GM21737 (cell line): ENCODE results near the gene XIRP1.
A peak's percentile ranks its signal among the peaks of the same experiment; 100 is the strongest.
"Not testable (repeated sequence)": the region's sequence is repeated elsewhere in the genome, so short reads cannot be mapped to it uniquely, and the experiment has no call there.

Experiments
- ATAC-seq: cut with Tn5 transposase; IDR thresholded peaks from one replicate; pipeline ENCODE4 v1.9.1; 2021; ENCODE audit warnings: mild to moderate bottlenecking, moderate library complexity; ENCODE audit not compliant: unreplicated experiment

Gene XIRP1

GRCh38 chr3:39186692-39187151 is 5.7 kb downstream of the XIRP1 start:
- ATAC-seq: no peak

- no peak for ATAC-seq
Measured at GRCh38 chr3:39185959-39186691, 6.3 kb downstream of the XIRP1 start.

- ATAC-seq: no peak
Measured at GRCh38 chr3:39185326-39185958, 7.0 kb downstream of the XIRP1 start.

- no peak for ATAC-seq
Measured at GRCh38 chr3:39184968-39185285, 7.5 kb downstream of the XIRP1 start.

- ATAC-seq: no peak
Measured at GRCh38 chr3:39184081-39184967, 8.1 kb downstream of the XIRP1 start.

GRCh38 chr3:39183211-39184080 is 8.9 kb downstream of the XIRP1 start:
- ATAC-seq: no peak

GRCh38 chr3:39181408-39182335 is 10.7 kb downstream of the XIRP1 start:
- ATAC-seq: no peak

GRCh38 chr3:39180546-39181346 is 11.6 kb downstream of the XIRP1 start:
- ATAC-seq: peak; percentile 89

- no peak for ATAC-seq
Measured at GRCh38 chr3:39180183-39180545, 12.2 kb downstream of the XIRP1 start.

GRCh38 chr3:39178553-39178952 is 13.8 kb downstream of the XIRP1 start:
- no peak for ATAC-seq

- ATAC-seq: peak; percentile 40
Measured at GRCh38 chr3:39177708-39178332, 14.6 kb downstream of the XIRP1 start.

GRCh38 chr3:39176025-39176714 is 16.2 kb downstream of the XIRP1 start:
- ATAC-seq: no peak

GRCh38 chr3:39173318-39174125 is 18.9 kb downstream of the XIRP1 start:
- no peak for ATAC-seq

- no peak for ATAC-seq
Measured at GRCh38 chr3:39171860-39172259, 20.5 kb downstream of the XIRP1 start.

- not testable (repeated sequence) for ATAC-seq
Measured at GRCh38 chr3:39170877-39171276, 21.5 kb downstream of the XIRP1 start.

GRCh38 chr3:39170461-39170860 is 21.9 kb downstream of the XIRP1 start:
- no peak for ATAC-seq

- ATAC-seq: no peak
Measured at GRCh38 chr3:39169712-39170111, 22.7 kb downstream of the XIRP1 start.
